Measurements from ENCODE around the gene GAB2. TPM values are rescaled to one million over a fixed set of nuclear protein-coding genes. Genes with fewer than 3 reads are reported as not detected.

Gene GAB2
- total and polyA plus RNA-seq, 5 experiments from 2014 or later, result 0.16 to 3.0 (median 1.0) TPM; not detected in 1

DNA sequence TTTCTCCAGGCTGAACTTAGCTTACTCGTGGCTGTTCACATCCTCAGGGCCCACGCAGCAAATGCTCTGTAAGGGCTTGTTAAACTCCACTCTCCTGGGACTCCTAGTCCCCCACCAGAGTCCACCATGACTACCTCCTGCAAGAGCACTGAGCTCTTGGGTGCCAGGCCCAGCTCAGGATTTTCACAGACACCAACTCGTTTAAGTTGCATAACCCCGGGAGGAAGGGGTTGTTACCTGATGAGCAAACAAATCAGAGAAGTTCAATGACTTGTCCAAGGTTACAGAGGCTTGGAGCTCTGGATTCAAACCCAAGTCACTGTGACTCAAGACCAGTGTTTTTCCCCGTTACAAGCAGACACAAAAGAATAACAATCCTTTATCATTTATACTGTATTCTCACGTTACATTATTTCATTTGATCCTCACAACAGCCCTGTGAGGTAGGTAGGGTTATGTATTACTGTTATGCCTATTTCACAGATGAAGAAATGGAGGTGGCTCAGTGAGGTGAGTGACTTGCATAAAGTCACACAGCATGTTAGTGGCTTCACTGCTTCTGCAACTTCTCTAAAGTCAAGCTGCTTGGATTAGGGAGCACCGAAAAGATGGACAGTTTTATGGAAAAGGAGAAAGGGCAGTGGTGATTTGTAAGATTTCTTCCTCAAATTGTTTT is 246.6 kb downstream of the GAB2 start:
- DNase-seq (no peak), ATAC-seq (no peak)
- Mint-ChIP-seq H3K27me3 (no peaks in the 10 kb centered on the region), H3K4me3 (no peak overlapping the region), H3K27ac (peak overlapping the region in 2 of 10 donors; percentile 49 to 75), H3K36me3 (peaks cover 0 to 15% (median 12%) of the 10 kb centered on the region in 3 donors), H3K4me1 (peaks cover 0 to 5% (median 2%) of the 10 kb centered on the region in 4 donors), H3K9me3 (no peaks in the 10 kb centered on the region)
- POLR2A ChIA-PET, result interaction anchor here (0.6 kb wide), 1 partner anchor 231 kb away, joined by 3 read pairs; no protein-coding TSS in a partner anchor

DNA sequence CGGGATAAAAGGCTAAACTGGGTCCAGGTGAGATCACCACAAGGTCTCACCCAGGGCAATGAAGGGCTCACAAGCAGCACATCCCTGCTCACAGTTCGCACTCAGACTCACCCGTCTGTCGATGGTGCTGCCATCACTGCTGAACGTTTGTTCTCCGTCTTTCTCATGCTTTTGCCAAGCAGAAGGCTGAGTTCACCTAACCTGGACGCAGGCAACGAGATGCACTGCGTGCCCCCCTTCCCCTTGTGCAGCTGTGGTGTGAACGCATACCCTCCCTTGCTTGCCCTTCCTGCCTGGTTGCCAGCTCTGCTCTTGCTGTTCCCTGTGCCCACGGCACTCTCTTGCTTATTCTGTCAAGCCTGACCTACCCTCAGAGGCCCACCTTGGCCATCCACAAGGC is 247.2 kb downstream of the GAB2 start:
- POLR2A ChIA-PET, result interaction anchor here (0.6 kb wide), 1 partner anchor 232 kb away, joined by 3 read pairs; no protein-coding TSS in a partner anchor

DNA sequence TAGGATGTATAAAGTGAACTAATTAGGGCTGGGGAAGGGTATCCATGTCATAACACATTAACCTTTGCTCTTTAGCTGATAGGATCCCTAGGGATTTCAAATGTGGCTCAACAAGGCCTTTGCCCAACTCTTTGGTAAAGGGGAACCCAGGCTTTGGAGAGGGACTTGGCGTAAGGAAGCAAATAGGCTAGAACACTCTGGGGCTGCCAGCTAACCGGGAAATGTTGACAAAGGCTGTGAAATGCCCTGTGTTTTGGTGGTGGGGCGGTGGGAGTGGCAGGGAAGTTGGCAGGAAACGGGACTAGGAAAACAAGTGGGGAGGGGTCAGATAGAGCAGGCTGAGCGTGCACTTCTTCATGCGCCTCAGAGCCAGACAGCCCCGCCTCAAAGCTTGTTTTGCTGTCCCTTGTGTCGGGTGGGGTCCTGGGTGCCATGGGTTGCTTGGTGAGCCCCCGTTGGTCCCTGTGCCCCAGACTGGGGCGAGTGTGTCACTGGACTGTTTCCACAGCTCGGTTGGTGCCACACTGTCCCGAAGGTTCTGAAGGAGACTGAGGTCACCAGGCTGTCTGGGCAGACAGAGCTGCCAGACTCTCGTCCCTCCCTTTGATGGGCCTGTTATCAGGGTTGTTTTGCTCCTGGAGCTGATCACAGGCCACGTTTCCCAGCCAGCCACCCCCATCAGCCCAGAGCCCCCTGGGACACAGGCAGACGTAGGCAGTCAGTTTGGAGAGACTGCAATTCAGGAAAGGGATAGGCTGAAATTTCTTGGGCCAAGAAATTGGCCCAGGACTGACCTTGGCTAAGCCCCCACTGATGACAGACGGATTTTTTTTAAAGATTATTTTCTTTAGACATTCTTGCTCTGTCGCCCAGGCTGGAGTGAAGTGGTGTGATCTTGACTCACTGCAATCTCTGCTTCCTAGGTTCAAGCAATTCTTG is 248.8 kb downstream of the GAB2 start:
- H3K4me1 Mint-ChIP-seq, result peaks cover 0 to 5% (median 2%) of the 10 kb centered on the region in 4 donors
- H3K4me3 Mint-ChIP-seq, result no peak overlapping the region
- no peak for ATAC-seq
- H3K27ac Mint-ChIP-seq, result peak overlapping the region in 1 of 10 donors; percentile 11
- no peak for DNase-seq
- peaks cover 0 to 10% (median 8%) of the 10 kb centered on the region in 3 donors for H3K36me3 Mint-ChIP-seq
- no peaks in the 10 kb centered on the region for H3K9me3 Mint-ChIP-seq
- POLR2A ChIA-PET, result no interaction called here
- no peaks in the 10 kb centered on the region for H3K27me3 Mint-ChIP-seq

More for the DNA sequence above, 247.2 kb downstream of the GAB2 start:
- Mint-ChIP-seq H3K27me3 (no peaks in the 10 kb centered on the region), H3K27ac (peak overlapping the region in 3 of 10 donors; percentile 11 to 75 (median 49)), H3K9me3 (no peaks in the 10 kb centered on the region), H3K4me3 (no peak overlapping the region), H3K36me3 (peaks cover 0 to 15% (median 12%) of the 10 kb centered on the region in 3 donors), H3K4me1 (peaks cover 0 to 5% (median 2%) of the 10 kb centered on the region in 4 donors)
- ATAC-seq (no peak), DNase-seq (no peak)

DNA sequence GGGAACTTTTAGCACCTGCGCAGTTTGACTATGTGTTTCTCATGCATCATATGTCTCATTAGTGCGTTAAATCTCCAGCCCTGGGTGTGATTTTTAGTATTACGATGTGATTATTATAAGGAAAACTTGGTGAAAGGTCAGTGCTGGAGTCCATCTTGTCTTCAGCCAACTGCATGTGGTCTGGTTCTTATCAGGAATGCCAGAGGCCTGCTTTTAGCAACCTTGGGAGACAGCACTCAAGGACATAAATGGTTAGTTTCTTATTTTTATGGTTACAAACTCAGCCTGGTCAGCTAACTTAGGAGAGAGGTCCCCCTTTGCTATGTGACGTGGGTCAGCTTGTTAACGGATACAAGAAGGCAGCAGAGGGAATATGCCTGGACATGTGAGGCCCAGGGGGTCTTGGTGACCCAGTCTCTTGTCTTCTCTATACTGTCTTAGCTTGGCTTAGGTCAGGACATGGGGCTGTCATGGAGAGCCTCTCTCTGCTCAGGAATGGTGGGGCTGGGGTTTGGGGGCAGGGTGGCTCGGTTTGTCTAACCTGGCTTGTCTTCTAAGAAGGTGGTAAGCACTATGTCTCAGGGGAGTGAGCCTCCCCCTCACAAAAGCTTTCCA is 250.7 kb downstream of the GAB2 start:
- no peak overlapping the region for H3K27ac Mint-ChIP-seq
- peaks cover 0 to 5% (median 2%) of the 10 kb centered on the region in 4 donors for H3K4me1 Mint-ChIP-seq
- no peaks in the 10 kb centered on the region for H3K27me3 Mint-ChIP-seq
- no peak for ATAC-seq
- H3K9me3 Mint-ChIP-seq, result no peaks in the 10 kb centered on the region
- DNase-seq, result no peak
- H3K36me3 Mint-ChIP-seq, result no peaks in the 10 kb centered on the region
- POLR2A ChIA-PET, result no interaction called here
- no peak overlapping the region for H3K4me3 Mint-ChIP-seq

Other genes starting within 250 kb of the GAB2 start
- 1 to 10 TPM; 5.1 to 6.1 TPM for gene KCTD21, start 229.2 kb downstream of the GAB2 start, total RNA-seq
- gene KCTD21, start 229.2 kb downstream of the GAB2 start, polyA plus RNA-seq, result 1 to 10 TPM in 1 of 3 donors, under 1 TPM in 2; 0.08 to 2.5 (median 0.94) TPM
- gene USP35, start 228.9 kb downstream of the GAB2 start, total RNA-seq, result 10 to 100 TPM; 11.4 to 12.4 TPM
- 1 to 10 TPM in 2 of 3 donors, under 1 TPM in 1; 0.76 to 1.5 (median 1.5) TPM for gene USP35, start 228.9 kb downstream of the GAB2 start, polyA plus RNA-seq
- 10 to 100 TPM; 16.1 to 17.9 TPM for gene NARS2, start 157.0 kb upstream of the GAB2 start, total RNA-seq
- 10 to 100 TPM in 2 of 3 donors, 1 to 10 TPM in 1; 9.8 to 17.0 (median 15.4) TPM for gene NARS2, start 157.0 kb upstream of the GAB2 start, polyA plus RNA-seq